CD14-positive monocyte (primary cell): ENCODE measurements around the gene DNAH2. TPM values are rescaled to one million over a fixed set of nuclear protein-coding genes. Genes with fewer than 3 reads are reported as not detected.

Source experiments
- DNase-seq, 3 donors: peaks; one replicate each; pipeline ENCODE4 v3.0.0-alpha.2; 2011 to 2022
- H2AFZ ChIP-seq: 2 replicates; pipeline ENCODE4 v1.6.0; 2012; ENCODE audit warnings: mild to moderate bottlenecking, low read depth, low read length, inconsistent platforms; ENCODE audit not compliant: insufficient read depth, poor library complexity, severe bottlenecking
- H3K27ac ChIP-seq, 2 donors: 1 replicate in 1 of 2; 2 replicates in 1 of 2; pipeline ENCODE4 v1.5.1; 2012 to 2013; ENCODE audit warnings: low read length in 2 of 2, control low read depth in 1 of 2, inconsistent platforms in 1 of 2, low read depth in 1 of 2, mild to moderate bottlenecking in 1 of 2
- H3K27me3 ChIP-seq, 2 donors: one replicate each; pipeline versions ENCODE4 v1.6.0 to v1.6.1; 2011 to 2013; ENCODE audit warnings: low read length in 2 of 2; ENCODE audit not compliant: control insufficient read depth in 2 of 2, insufficient read depth in 2 of 2
- H3K36me3 ChIP-seq, 2 donors: replicated peaks in 1 of 2; 1 replicate in 1 of 2; 2 replicates in 1 of 2; pipeline versions ENCODE4 v1.5.1 to v1.6.1; 2012 to 2013; ENCODE audit warnings: low read length in 2 of 2, control low read depth in 1 of 2, inconsistent platforms in 1 of 2, mild to moderate bottlenecking in 1 of 2; ENCODE audit not compliant: insufficient read depth in 2 of 2, control insufficient read depth in 1 of 2
- H3K4me1 ChIP-seq, 2 donors: 1 replicate in 1 of 2; 2 replicates in 1 of 2; pipeline versions ENCODE4 v1.5.1 to v1.6.1; 2012 to 2013; ENCODE audit warnings: low read length in 2 of 2, control low read depth in 1 of 2, inconsistent platforms in 1 of 2, mild to moderate bottlenecking in 1 of 2, moderate library complexity in 1 of 2; ENCODE audit not compliant: insufficient read depth in 2 of 2, control insufficient read depth in 1 of 2
- H3K4me2 ChIP-seq: replicated peaks from 2 replicates; pipeline ENCODE3; 2012; ENCODE audit warnings: low read length, moderate library complexity, mild to moderate bottlenecking; ENCODE audit not compliant: poor library complexity, severe bottlenecking; ENCODE audit errors: extremely low read depth
- H3K4me3 ChIP-seq, 3 experiments: fragments of 200-600 bp in 1 of 3; sonication (generic) in 1 of 3; replicated peaks in 1 of 3; 1 replicate in 2 of 3; 2 replicates in 1 of 3; pipeline ENCODE4 v1.5.1; 2011 to 2013; ENCODE audit warnings: low read length in 3 of 3, mild to moderate bottlenecking in 3 of 3, control low read depth in 2 of 3, low read depth in 2 of 3, inconsistent platforms in 1 of 3, moderate library complexity in 1 of 3
- H3K79me2 ChIP-seq: 2 replicates; pipeline ENCODE4 v1.6.0; 2012; ENCODE audit warnings: mild to moderate bottlenecking, control low read depth, inconsistent platforms, low read length, moderate library complexity; ENCODE audit not compliant: insufficient read depth
- H3K9ac ChIP-seq: 2 replicates; pipeline ENCODE4 v1.6.0; 2017; ENCODE audit warnings: low read length, mild to moderate bottlenecking; ENCODE audit not compliant: insufficient read depth, poor library complexity, severe bottlenecking
- H3K9me3 ChIP-seq, 2 donors: replicated peaks in 1 of 2; 1 replicate in 1 of 2; 2 replicates in 1 of 2; pipeline versions ENCODE4 v1.5.1 to v1.6.1; 2012 to 2013; ENCODE audit warnings: low read length in 2 of 2, control low read depth in 1 of 2; ENCODE audit not compliant: control insufficient read depth in 1 of 2, insufficient read depth in 1 of 2
- H4K20me1 ChIP-seq: 2 replicates; pipeline ENCODE4 v1.6.0; 2012; ENCODE audit warnings: mild to moderate bottlenecking, low read length, control low read depth, moderate library complexity; ENCODE audit not compliant: insufficient read depth
- H3K27ac Mint-ChIP-seq, 7 donors: one replicate each; pipeline ENCODE4 v1.8.0; 2020; ENCODE audit warnings: mild to moderate bottlenecking in 7 of 7, mixed read lengths in 7 of 7, moderate library complexity in 6 of 7, inconsistent platforms in 2 of 7
- H3K27me3 Mint-ChIP-seq, 3 donors: one replicate each; pipeline ENCODE4 v1.8.0; 2021 to 2022; ENCODE audit warnings: low read depth in 3 of 3, mild to moderate bottlenecking in 3 of 3, mixed read lengths in 3 of 3, moderate library complexity in 3 of 3, inconsistent platforms in 1 of 3
- H3K36me3 Mint-ChIP-seq, 2 donors: one replicate each; pipeline ENCODE4 v1.8.0; 2020; ENCODE audit warnings: mixed read lengths in 2 of 2, inconsistent platforms in 1 of 2, mild to moderate bottlenecking in 1 of 2
- H3K4me1 Mint-ChIP-seq: one replicate; pipeline ENCODE4 v1.8.0; 2020; ENCODE audit warnings: mild to moderate bottlenecking, mixed read lengths
- H3K4me3 Mint-ChIP-seq, 2 donors: one replicate each; pipeline ENCODE4 v1.8.0; 2020; ENCODE audit warnings: mild to moderate bottlenecking in 2 of 2, mixed read lengths in 2 of 2, moderate library complexity in 1 of 2
- H3K9me3 Mint-ChIP-seq, 7 donors: one replicate each; pipeline ENCODE4 v1.8.0; 2020 to 2022; ENCODE audit warnings: mixed read lengths in 7 of 7, mild to moderate bottlenecking in 6 of 7, moderate library complexity in 6 of 7, inconsistent platforms in 2 of 7
- WGBS: methylation state at CpG from one replicate; pipeline ENCODE4 v1.1.5; 2013; ENCODE audit warnings: missing lambda C conversion rate; ENCODE audit not compliant: insufficient coverage; 5-methylcytosine and 5-hydroxymethylcytosine counted together
- intact Hi-C, 2 donors: fragments of 100-400 bp; cut with micrococcal nuclease; formaldehyde crosslinking; loops; one replicate each; pipeline versions ENCODE4 v1.15.0 to v1.15.1; 2023
- polyA plus RNA-seq, 3 donors: library from polyadenylated mRNA; depleted of rRNA in 1 of 3; unstranded in 2 of 3; stranded (reverse) in 1 of 3; fragments of 300-500 nt in 2 of 3; fragments of >200 nt in 1 of 3; fragmentation: Illumina TruSeq in 2 of 3; gene quantifications; 1 replicate in 2 of 3; 2 replicates in 1 of 3; pipeline ENCODE4 v1.2.3, GENCODE V29; 2012 to 2021
- TF ChIP-seq, protein P1 (sequence below): fragments of 200-600 bp; IDR thresholded peaks from one replicate; pipeline ENCODE4 v1.8.0; 2022; ENCODE audit warnings: antibody characterized with exemption, mild to moderate bottlenecking

The DNAH2 gene
- polyA plus RNA-seq, 3 donors: 0.03 to 0.15 TPM; not detected in 1

DNA sequence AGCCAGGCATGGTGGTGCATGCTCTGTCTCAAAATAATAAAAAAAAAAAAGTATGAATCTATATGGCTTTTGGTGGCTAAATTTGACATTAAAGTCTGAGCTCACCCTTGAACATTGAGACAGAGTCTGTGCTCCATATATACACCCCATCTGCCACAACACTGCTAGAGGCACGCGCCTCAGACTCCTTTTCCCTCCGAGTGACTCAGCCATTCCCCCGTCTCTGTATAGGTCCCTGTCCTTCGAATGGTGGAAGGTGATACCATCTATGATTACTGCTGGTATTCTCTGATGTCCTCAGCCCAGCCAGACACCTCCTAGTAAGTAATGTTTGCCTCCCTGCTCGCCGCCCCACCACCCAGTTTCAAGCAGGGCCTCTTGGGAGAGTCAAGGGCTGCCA is 17.0 kb upstream of the DNAH2 start:
- intact Hi-C loops: no loop called here
- Histone ChIP-seq H3K4me3 (no peak overlapping the region), H2AFZ (no peak overlapping the region), H3K27me3 (peaks cover 12 to 19% of the 10 kb centered on the region in 2 donors), H3K9me3 (peaks cover 0 to 8% of the 10 kb centered on the region in 2 donors), H3K79me2 (no peaks in the 10 kb centered on the region), H3K9ac (no peak overlapping the region), H4K20me1 (no peaks in the 10 kb centered on the region), H3K4me2 (no peak overlapping the region), H3K4me1 (peaks cover 0 to 9% of the 10 kb centered on the region in 2 donors), H3K27ac (no peak overlapping the region), H3K36me3 (peaks cover 14 to 35% of the 10 kb centered on the region in 2 donors)
- Mint-ChIP-seq H3K27ac (no peak overlapping the region), H3K27me3 (peaks cover 20 to 27% (median 22%) of the 10 kb centered on the region in 3 donors), H3K4me1 (peaks cover 6% of the 10 kb centered on the region), H3K9me3 (peaks cover 0 to 7% (median under 1%) of the 10 kb centered on the region in 7 donors), H3K36me3 (peaks cover 52 to 65% of the 10 kb centered on the region in 2 donors), H3K4me3 (no peak overlapping the region)
- 100% methylated on average over 2 of the region's 7 CpGs for WGBS
- no peak for DNase-seq
- TF ChIP-seq, protein P1, sequence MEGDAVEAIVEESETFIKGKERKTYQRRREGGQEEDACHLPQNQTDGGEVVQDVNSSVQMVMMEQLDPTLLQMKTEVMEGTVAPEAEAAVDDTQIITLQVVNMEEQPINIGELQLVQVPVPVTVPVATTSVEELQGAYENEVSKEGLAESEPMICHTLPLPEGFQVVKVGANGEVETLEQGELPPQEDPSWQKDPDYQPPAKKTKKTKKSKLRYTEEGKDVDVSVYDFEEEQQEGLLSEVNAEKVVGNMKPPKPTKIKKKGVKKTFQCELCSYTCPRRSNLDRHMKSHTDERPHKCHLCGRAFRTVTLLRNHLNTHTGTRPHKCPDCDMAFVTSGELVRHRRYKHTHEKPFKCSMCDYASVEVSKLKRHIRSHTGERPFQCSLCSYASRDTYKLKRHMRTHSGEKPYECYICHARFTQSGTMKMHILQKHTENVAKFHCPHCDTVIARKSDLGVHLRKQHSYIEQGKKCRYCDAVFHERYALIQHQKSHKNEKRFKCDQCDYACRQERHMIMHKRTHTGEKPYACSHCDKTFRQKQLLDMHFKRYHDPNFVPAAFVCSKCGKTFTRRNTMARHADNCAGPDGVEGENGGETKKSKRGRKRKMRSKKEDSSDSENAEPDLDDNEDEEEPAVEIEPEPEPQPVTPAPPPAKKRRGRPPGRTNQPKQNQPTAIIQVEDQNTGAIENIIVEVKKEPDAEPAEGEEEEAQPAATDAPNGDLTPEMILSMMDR: no peak

DNA sequence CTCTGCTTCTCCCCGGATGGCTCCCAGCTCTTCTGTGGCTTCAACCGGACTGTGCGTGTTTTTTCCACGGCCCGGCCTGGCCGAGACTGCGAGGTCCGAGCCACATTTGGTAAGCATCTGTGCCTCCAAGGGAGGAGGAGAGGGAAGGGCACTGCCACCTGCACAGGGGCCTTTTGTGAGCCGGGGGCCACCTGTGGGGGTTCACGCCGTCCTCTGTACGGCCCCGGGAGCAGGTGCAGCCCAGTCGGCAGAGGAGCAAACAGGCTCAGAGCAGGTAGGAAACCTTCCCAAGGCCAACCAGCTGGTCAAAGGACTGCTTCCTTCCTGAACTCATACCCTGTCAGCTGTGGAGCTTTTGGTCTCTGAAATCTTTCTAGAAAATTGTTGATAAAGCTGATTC is 15.9 kb upstream of the DNAH2 start:
- Mint-ChIP-seq H3K4me3 (no peak overlapping the region), H3K27ac (no peak overlapping the region), H3K27me3 (peaks cover 32 to 38% (median 34%) of the 10 kb centered on the region in 3 donors), H3K9me3 (peaks cover 0 to 11% (median 6%) of the 10 kb centered on the region in 7 donors), H3K4me1 (peaks cover 9% of the 10 kb centered on the region), H3K36me3 (peaks cover 46 to 55% of the 10 kb centered on the region in 2 donors)
- no peak overlapping the region for H3K27ac ChIP-seq
- H4K20me1 ChIP-seq: no peaks in the 10 kb centered on the region
- H3K79me2 ChIP-seq: no peaks in the 10 kb centered on the region
- H3K4me3 ChIP-seq: no peak overlapping the region
- H3K4me1 ChIP-seq: peaks cover 0 to 9% of the 10 kb centered on the region in 2 donors
- 100% methylated on average over 9 of the region's 14 CpGs for WGBS
- peaks cover 10 to 29% of the 10 kb centered on the region in 2 donors for H3K36me3 ChIP-seq
- peaks cover 23 to 31% of the 10 kb centered on the region in 2 donors for H3K27me3 ChIP-seq
- no peak overlapping the region for H3K9ac ChIP-seq
- no peak overlapping the region for H3K4me2 ChIP-seq
- DNase-seq: no peak
- TF ChIP-seq, protein P1: no peak
- intact Hi-C loops: no loop called here
- peaks cover 0 to 12% of the 10 kb centered on the region in 2 donors for H3K9me3 ChIP-seq
- H2AFZ ChIP-seq: no peak overlapping the region
